ENCODE results near the gene HOTAIR. TPM values are rescaled to one million over a fixed set of nuclear protein-coding genes. Genes with fewer than 3 reads are reported as not detected.

Gene HOTAIR
- polyA plus RNA-seq, 1 donor from 2014 or later, result not detected

GRCh38 chr12:53940443-53941014 is 34.2 kb downstream of the HOTAIR start:
- H4K20me1 ChIP-seq (ENCODE audit: insufficient read depth), result no peaks in the 10 kb centered on the region
- TF ChIP-seq RAD21 (conservative IDR thresholded peaks at IDR 0.05), result no peak
- TF ChIP-seq REST (IDR thresholded peaks at IDR 0.05; ENCODE audit: borderline replicate concordance), result no peak

GRCh38 chr12:53939141-53940108 is 35.3 kb downstream of the HOTAIR start:
- peak overlapping the region; percentile 49 for H3K4me3 ChIP-seq (ENCODE audit: low read length)
- no peak for TF ChIP-seq TAF1 (IDR thresholded peaks at IDR 0.05; ENCODE audit: low read depth)
- TF ChIP-seq, protein P1, sequence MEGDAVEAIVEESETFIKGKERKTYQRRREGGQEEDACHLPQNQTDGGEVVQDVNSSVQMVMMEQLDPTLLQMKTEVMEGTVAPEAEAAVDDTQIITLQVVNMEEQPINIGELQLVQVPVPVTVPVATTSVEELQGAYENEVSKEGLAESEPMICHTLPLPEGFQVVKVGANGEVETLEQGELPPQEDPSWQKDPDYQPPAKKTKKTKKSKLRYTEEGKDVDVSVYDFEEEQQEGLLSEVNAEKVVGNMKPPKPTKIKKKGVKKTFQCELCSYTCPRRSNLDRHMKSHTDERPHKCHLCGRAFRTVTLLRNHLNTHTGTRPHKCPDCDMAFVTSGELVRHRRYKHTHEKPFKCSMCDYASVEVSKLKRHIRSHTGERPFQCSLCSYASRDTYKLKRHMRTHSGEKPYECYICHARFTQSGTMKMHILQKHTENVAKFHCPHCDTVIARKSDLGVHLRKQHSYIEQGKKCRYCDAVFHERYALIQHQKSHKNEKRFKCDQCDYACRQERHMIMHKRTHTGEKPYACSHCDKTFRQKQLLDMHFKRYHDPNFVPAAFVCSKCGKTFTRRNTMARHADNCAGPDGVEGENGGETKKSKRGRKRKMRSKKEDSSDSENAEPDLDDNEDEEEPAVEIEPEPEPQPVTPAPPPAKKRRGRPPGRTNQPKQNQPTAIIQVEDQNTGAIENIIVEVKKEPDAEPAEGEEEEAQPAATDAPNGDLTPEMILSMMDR (IDR thresholded peaks at IDR 0.05; ENCODE audit: poor library complexity, severe bottlenecking), result no peak
- no peak for TF ChIP-seq RAD21 (conservative IDR thresholded peaks at IDR 0.05)
- TF ChIP-seq REST (IDR thresholded peaks at IDR 0.05; ENCODE audit: borderline replicate concordance), result no peak
- no peak for TF ChIP-seq EP300 (conservative IDR thresholded peaks at IDR 0.05; ENCODE audit: poor library complexity, severe bottlenecking)
- no peak for TF ChIP-seq MXI1 (conservative IDR thresholded peaks at IDR 0.05; ENCODE audit: poor library complexity, severe bottlenecking)
- TF ChIP-seq POLR2AphosphoS5 (IDR thresholded peaks at IDR 0.05), result no peak
- no peak for TF ChIP-seq SMC3 (conservative IDR thresholded peaks at IDR 0.05; ENCODE audit: poor library complexity)
- no peak for TF ChIP-seq EZH2 (IDR thresholded peaks at IDR 0.05; ENCODE audit: borderline replicate concordance, insufficient read depth, low read length, poor library complexity, severe bottlenecking)
- H3K79me2 ChIP-seq (replicated peaks; ENCODE audit: insufficient read depth, low read length), result no peaks in the 10 kb centered on the region
- H3K27ac ChIP-seq (ENCODE audit: low read length), result no peak overlapping the region
- no peaks in the 10 kb centered on the region for H4K20me1 ChIP-seq (ENCODE audit: insufficient read depth)
- no peak overlapping the region for H2AFZ ChIP-seq (ENCODE audit: low read depth, low read length)
- H3K4me2 ChIP-seq (ENCODE audit: low read length), result no peak overlapping the region
- no peaks in the 10 kb centered on the region for H3K9me2 ChIP-seq (ENCODE audit: insufficient read depth, low read length)
- no peaks in the 10 kb centered on the region for H3K9me3 ChIP-seq (ENCODE audit: low read length)
- H3F3A ChIP-seq (ENCODE audit: insufficient read depth, low read length, poor library complexity, severe bottlenecking), result no peaks in the 10 kb centered on the region
- no peaks in the 10 kb centered on the region for H3K36me3 ChIP-seq (ENCODE audit: insufficient read depth, low read length)
- no peak overlapping the region for H3K9ac ChIP-seq (ENCODE audit: low read length)
- H3K27me3 ChIP-seq (ENCODE audit: insufficient read depth, low read depth, low read length), result peaks cover 100% of the 10 kb centered on the region

More at GRCh38 chr12:53940443-53941014, 34.2 kb downstream of the HOTAIR start:
- Histone ChIP-seq H2AFZ (ENCODE audit: low read depth, low read length) (no peak overlapping the region), H3K36me3 (ENCODE audit: insufficient read depth, low read length) (no peaks in the 10 kb centered on the region), H3K9ac (ENCODE audit: low read length) (no peak overlapping the region), H3K27me3 (ENCODE audit: insufficient read depth, low read depth, low read length) (peaks cover 100% of the 10 kb centered on the region), H3K9me3 (ENCODE audit: low read length) (no peaks in the 10 kb centered on the region), H3K27ac (ENCODE audit: low read length) (no peak overlapping the region), H3K9me2 (ENCODE audit: insufficient read depth, low read length) (no peaks in the 10 kb centered on the region), H3F3A (ENCODE audit: insufficient read depth, low read length, poor library complexity, severe bottlenecking) (no peaks in the 10 kb centered on the region), H3K4me2 (ENCODE audit: low read length) (no peak overlapping the region), H3K79me2 (replicated peaks; ENCODE audit: insufficient read depth, low read length) (no peaks in the 10 kb centered on the region), H3K4me3 (ENCODE audit: low read length) (no peak overlapping the region)
